Activated T-cell treated with anti-CD3 and anti-CD28 coated beads, Interleukin-2, amount 50 U/mL, for 48 hours (primary cell): ENCODE results near the gene PLEKHA5.
"Not testable (repeated sequence)": the region's sequence is repeated elsewhere in the genome, so short reads cannot be mapped to it uniquely, and the experiment has no call there.

ENCODE experiments used
- DNase-seq, 2 experiments: peaks; one replicate each; pipeline ENCODE4 v3.0.0-alpha.2; 2020

The PLEKHA5 gene

DNA sequence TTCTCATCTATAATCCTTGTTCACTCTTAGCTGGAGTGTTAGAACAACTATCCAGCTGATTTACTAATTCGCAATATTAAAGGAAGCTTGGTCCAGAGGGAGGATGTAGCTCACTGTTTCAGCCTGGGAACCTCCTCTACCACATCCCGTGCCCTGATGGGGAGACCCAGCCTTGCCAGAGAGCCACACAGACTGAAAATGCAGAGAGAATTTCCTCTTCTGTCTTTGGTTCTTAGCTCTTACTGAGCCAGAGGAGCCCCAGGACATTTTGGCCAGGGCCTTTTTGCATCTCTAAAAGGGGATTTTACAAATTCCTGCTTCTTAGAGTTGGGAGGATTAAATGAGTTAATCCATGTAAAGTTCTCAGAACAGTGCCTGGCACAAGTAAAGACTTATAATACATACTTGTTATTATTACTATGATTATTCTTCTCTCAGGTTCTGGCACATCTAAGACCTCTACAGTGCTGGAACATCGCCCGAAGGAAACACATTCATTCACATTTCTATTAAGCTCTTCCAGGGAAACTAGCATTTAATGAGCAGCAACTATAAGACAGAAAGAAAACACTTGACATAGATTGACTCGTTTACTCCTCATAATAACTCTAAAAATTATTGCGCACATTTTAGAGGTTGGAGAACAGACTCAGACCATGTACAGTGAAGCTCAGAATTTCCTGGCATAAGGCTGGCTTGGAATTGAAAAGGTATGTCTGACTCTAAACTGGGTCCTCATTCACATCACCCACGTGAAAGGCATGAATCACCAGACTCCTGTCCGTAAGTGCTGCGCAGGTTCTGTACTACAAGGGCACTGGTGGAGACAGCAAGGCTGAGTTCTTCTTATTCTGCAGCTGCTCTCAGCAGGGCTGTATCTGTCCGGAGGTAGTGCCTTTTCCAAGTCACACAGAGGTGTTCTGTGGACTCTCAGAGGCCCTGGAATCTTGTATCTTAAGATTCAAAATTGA lies 282.0 kb downstream of the PLEKHA5 start:
- no peak for DNase-seq

DNA sequence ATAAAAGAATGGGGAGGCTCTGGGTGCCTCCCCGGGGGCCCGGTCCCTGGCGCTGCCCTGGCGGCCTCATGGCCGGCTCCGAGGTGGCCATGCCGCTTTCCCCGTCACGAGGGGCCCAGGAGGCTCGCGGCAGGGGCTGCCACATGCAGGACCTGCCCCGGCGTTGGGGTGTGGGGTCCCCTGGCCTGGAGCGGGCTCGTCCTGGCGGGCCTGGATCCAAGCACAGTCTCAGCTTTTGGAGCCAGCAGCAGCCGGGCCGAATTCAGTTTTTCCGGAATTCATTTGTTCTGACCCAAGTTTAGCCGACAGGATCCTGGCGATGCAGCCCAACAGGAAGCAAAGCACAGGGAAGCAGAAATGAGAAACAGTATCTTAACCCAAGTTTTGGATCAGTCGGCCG lies 283.3 kb downstream of the PLEKHA5 start:
- DNase-seq: no peak

DNA sequence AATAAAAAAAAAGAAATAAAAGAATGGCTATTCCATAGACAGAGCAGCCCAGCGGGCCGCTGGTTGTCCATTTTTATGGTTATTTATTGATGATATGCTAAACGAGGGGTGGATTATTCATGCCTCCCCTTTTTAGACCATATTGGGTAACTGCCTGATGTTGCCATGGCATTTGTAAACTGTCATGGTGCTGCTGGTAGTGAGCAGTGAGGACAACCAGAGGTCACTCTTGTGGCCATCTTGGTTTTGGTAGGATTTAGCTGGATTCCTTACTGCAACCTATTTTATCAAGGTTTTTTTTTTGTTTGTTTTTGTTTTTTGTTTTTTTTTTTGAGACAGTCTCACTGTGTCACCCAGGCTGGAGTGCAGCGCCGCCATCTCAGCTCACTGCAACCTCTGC lies 284.0 kb downstream of the PLEKHA5 start:
- DNase-seq: not testable (repeated sequence)

DNA sequence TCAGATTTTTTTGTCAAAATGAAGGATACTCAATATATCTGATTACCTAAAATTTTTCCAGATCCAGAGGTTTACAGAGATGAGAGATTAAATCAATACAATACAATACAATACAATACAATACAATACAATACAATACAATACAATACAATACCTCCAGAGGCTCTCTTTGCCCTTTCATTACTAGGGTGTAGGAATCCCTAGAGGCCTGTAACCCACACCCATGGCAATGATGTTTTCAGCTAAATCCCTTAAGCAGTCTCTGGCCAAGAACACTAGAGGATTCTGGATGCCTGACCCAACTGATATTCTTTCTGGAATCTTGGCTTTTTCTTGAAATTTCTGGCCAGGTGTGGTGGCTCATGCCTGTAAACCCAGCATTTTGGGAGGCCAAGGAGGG lies 286.0 kb downstream of the PLEKHA5 start:
- DNase-seq: no peak

DNA sequence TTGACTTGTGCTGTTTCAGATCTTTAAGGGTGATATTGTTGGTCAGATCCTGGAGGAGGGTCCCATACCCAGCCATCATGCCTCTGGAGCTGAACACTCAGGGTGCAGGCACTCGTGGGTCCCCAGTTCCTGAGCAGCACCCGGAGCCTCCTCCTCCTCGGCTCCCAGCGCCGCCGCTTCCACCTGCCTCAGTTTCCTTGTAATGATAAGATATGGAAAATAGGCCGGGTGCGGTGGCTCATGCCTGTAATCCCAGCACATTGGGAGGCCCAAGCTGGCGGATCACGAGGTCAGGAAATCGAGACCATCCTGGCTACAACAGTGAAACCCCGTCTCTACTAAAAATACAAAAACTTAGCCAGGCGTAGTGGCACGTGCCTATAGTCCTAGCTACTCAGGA lies 289.6 kb downstream of the PLEKHA5 start:
- no peak for DNase-seq

DNA sequence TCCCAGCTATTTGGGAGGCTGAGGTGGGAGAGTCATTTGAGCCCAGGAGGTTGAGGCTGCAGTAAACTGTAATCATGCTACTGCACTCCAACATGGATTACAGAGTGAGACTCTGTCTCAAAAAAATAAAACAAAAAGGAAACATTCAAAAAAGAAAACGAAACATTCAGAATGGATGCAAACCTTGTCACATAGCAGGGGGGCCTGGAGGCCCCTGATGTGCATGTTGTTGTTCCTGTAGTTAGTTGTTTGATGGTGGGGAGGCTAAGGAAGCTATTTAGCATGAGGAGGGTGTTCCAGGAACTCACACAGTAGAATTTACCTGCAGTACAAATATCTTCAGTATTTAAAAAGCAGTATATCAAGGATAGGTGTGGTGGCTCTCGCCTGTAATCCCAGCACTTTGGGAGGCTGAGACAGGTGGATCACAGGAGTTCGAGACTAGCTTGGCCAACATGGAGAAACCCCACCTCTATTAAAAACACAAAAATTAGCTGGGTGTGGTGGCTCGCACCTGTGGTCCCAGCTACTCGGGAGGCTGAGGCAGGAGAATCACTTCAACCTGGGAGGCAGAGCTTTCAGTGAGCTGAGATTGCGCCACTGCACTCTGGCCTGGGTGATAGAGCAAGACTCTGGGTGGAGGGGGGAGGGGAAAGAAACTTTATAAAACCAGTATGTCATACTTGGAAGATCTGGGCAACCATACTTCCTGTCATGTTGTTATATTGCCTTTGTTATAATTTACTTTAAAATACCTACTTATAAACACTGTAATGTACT lies 292.2 kb downstream of the PLEKHA5 start:
- no peak for DNase-seq

DNA sequence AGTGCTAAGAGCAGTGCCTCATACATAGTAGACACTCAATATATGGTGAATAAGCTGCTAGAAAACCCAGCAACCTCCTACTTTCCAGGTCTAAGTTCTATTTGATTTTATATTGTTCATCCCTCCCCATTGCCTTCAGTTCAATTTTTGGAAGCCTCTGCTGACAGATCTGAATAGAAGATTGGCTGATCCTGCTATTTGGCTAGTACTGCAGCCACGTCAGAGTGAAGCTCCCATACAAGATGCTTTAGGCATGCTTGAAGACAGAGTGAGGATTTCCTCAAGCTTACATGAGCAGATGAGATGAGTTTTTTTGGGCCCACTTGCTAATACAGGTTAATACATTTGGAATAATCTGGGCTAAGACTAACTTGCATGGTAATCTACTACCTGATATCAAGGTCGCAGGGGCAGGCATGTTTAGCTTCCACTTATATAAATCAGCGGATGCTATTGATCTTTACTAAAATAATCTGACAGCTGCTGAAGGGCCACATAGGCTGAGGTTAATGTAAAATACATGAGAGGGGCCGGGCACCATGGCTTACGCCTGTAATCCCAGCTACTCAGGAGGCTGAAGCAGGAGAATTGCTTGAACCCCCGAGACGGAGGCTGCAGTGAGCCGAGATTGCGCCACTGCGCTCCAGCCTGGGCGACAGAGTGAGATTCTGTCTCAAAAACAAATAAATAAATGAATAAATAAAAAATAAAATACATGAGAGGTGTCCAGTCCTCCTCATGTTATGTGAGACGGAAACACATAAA lies 293.8 kb downstream of the PLEKHA5 start:
- no peak for DNase-seq
